ENCODE results near the gene SMIM10L2A.
"Not testable (repeated sequence)": the region's sequence is repeated elsewhere in the genome, so short reads cannot be mapped to it uniquely, and the experiment has no call there.

The SMIM10L2A gene

DNA sequence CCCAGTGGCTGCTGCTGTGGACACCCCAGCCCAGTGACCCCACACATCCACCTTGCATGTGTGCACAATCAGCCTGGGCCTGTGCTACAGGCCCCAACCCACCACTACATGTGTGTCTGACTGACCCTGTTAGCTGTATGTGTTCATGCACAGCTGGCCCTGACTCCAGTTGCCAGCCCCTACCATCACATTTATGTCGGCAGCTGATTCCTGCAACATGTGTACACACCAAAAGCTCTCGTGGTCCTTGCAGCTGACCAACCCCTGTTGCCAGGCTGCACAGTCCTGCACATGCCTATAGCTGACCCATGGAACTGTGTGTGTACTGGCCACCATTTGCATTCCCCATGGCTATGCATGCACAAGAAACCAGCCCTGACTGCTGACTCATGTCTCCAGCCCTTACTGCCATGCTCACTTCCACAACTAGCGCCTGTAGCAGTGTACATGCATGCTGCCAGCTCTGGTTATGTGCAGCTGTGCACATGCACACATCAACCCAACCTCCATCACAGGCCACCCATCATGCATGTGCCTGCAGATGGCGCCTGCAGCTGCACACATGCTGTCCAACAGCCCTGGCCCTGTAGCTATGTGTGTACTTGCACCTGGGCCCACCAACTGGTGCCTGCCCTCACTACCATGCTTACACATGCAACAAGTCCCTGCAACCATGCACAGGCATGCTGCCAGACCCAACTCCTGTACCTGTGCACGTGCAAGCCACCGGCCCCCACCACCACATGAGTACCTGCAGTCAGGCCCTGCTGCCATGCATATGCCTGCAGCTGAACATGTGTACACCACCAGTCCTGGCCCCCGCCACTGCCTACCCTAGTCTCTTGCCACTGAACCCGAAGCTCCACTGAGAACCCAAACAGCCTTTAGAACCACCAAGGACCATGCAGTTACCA, 28.1 kb downstream of the SMIM10L2A start:
- DNase-seq = no peak

DNA sequence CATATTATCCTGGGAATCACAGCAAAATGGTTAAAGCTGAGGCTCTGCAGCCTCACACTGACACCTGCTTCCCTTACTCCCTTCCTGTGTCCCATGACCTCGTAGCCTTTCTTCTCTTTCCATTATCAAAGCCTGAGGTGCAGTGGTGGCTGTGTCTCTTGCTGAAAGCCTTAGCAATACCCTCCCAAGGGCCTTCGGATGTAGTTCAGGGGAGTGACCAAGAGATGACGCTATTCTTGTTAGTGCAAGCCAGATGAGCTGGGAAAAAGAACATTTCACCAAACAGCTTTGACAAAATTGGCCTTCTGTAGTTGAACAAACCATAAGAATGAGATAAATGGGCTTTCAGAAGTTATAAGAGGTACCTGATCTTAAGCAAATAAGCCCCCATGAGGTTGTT, 31.6 kb downstream of the SMIM10L2A start:
- no peak for DNase-seq

DNA sequence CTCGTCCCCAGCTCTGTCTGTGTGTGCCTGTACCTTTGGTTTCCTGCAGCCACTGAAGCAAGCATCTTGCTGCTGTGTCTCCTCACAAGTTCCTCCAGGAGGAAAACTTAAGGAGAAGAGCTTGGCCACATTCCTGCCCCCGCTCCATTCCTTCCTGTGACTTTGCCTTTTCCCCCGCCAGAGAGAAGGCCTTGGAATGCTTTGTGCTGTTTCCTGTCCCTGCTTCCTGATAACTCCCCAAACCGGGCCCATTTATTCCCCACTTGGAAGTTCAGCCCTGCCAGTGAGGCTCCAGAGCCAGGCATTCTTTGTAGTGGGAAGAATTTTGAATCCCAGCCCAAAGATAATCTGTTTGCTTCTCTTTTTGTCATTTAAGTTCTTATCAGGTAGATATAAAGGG, 33.1 kb downstream of the SMIM10L2A start:
- no peak for DNase-seq

DNA sequence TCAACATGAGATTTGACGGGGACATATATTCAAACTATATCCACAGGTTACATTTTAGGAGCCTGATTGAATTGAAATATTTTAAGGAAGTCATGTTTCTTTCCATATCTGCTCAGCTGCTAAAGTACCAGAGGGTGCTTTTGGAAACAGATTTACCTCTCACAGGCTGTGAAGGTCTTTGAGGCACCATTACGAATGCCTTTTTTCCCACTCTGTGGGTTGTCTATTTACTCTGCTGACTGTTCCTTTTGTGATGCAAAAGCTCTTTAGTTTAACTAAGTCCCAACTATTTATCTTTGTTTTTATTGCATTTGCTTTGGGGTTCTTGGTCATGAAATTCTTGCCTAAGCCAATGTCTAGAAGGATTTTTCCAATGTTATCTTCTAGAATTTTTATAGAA, 40.0 kb downstream of the SMIM10L2A start:
- not testable (repeated sequence) for DNase-seq

DNA sequence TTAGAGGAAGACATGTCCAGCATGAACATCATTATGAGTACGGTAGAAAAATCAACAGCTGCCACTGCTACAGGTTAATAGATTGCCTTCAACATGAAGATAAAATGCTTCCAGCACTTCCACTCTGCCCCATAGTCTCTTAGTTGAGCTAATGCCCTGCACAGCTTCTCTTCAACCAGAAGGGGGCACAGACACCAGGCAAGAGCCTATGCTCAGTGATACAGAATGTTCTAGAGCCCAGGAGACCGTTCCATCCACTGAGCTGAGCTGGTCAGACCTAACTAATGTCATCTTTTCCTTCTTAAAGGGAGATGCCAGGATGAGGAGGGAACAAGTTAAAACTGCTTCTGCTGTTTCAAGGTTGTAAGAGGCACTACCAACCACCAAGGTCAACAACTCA, 42.2 kb downstream of the SMIM10L2A start:
- DNase-seq = peak in 1 of 51 donors; percentile 1

DNA sequence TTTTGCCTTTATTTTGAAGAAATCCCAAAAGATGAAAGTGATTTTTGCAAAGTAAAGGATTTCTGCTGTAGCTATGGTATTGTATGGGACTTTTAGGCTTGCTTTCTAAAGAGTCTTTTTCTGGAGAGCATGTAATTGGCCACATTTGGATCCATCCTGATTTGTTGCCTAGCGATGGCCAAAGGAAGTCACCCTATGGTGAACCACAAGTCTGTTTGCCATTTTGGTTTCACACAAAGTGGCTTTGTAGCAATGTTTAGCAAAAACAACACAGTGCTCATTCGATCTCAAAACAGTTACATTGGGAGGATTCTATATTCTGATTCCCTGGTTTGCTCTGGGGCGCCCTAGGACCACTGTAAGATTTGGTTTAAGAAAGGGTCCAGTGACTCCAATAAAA, 54.6 kb downstream of the SMIM10L2A start:
- no peak for DNase-seq

DNA sequence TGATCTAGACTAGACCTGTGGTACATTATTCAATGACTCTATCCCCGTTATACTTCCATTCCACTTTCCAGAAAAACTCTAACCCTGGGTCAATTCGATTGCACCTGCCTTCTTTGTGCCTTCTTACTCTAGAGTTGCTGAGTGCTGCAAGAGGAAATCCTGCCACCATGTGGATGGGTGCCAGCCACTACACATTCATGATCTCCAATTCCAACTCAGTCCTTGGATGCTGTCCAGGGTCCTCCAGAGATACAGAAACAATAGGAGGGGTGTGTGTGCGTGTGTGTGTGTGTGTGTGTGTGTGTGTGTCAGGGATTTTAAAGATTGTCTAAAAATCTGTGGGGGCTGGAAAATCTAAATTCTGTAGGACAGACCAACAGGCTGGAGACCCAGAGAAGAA, 55.8 kb downstream of the SMIM10L2A start:
- DNase-seq = peak in 38 of 51 donors; percentile 0 to 60 (median 13)

Data from hypothalamus (tissue), 51 donors.